GM23338 (cell line): ENCODE results near the gene PPCS. TPM values are rescaled to one million over a fixed set of nuclear protein-coding genes. Genes with fewer than 3 reads are reported as not detected.

Experiments
- ATAC-seq: fragments of 200-7000 bp; cut with Tn5 transposase; 3 replicates; pipeline ENCODE4 v1.9.1; 2020
- DNase-seq: peaks from one replicate; pipeline ENCODE4 v3.0.0-alpha.2; 2015; ENCODE audit warnings: low spot score
- H2AFZ ChIP-seq: fragments of 200-600 bp; sonication (generic); 2 replicates; pipeline ENCODE4 v1.8.0; 2016; ENCODE audit warnings: antibody characterized with exemption, mild to moderate bottlenecking, moderate library complexity
- H3F3A ChIP-seq: fragments of 200-600 bp; sonication (generic); replicated peaks from 2 replicates; pipeline ENCODE4 v1.8.0; 2017; ENCODE audit warnings: antibody characterized with exemption, mixed run types, low read depth
- H3K27ac ChIP-seq: fragments of 200-600 bp; sonication (generic); 2 replicates; pipeline ENCODE4 v1.6.1; 2016; ENCODE audit warnings: low read depth
- H3K27me3 ChIP-seq: fragments of 200-600 bp; sonication (generic); 2 replicates; pipeline ENCODE4 v1.8.0; 2016; ENCODE audit warnings: mild to moderate bottlenecking, mixed run types, moderate library complexity; ENCODE audit not compliant: insufficient read depth
- H3K36me3 ChIP-seq: fragments of 200-600 bp; sonication (generic); 2 replicates; pipeline ENCODE4 v1.8.0; 2016; ENCODE audit warnings: mild to moderate bottlenecking; ENCODE audit not compliant: insufficient read depth
- H3K4me1 ChIP-seq: fragments of 200-600 bp; sonication (generic); 2 replicates; pipeline ENCODE4 v1.8.0; 2016; ENCODE audit warnings: mild to moderate bottlenecking, moderate library complexity; ENCODE audit not compliant: insufficient read depth
- H3K4me2 ChIP-seq: fragments of 200-600 bp; sonication (generic); 2 replicates; pipeline ENCODE4 v1.7.1; 2017; ENCODE audit warnings: mixed run types
- H3K4me3 ChIP-seq: fragments of 200-600 bp; sonication (generic); 2 replicates; pipeline ENCODE4 v1.6.1; 2016; ENCODE audit warnings: mixed run types
- H3K79me2 ChIP-seq: fragments of 200-600 bp; sonication (generic); replicated peaks from 2 replicates; pipeline ENCODE4 v1.8.0; 2017; ENCODE audit warnings: mild to moderate bottlenecking; ENCODE audit not compliant: insufficient read depth
- H3K9me2 ChIP-seq: fragments of 200-600 bp; sonication (generic); 2 replicates; pipeline ENCODE4 v1.8.0; 2017; ENCODE audit not compliant: insufficient read depth
- H4K20me1 ChIP-seq: fragments of 200-600 bp; sonication (generic); replicated peaks from 2 replicates; pipeline ENCODE4 v1.8.0; 2017; ENCODE audit warnings: mild to moderate bottlenecking; ENCODE audit not compliant: insufficient read depth
- H3K27ac Mint-ChIP-seq: 2 replicates; pipeline ENCODE4 v1.8.0; 2020; ENCODE audit warnings: inconsistent platforms, mild to moderate bottlenecking, moderate library complexity, mixed read lengths
- H3K27me3 Mint-ChIP-seq: 3 replicates; pipeline ENCODE4 v1.8.0; 2022; ENCODE audit warnings: low read depth, mild to moderate bottlenecking, moderate library complexity, mixed read lengths, inconsistent platforms; ENCODE audit not compliant: insufficient read depth, poor library complexity
- H3K36me3 Mint-ChIP-seq: 3 replicates; pipeline ENCODE4 v1.8.0; 2021; ENCODE audit warnings: low read depth, mild to moderate bottlenecking, inconsistent platforms, moderate library complexity, mixed read lengths
- H3K4me1 Mint-ChIP-seq: 3 replicates; pipeline ENCODE4 v1.8.0; 2020; ENCODE audit warnings: mild to moderate bottlenecking, inconsistent platforms, mixed read lengths
- H3K4me3 Mint-ChIP-seq: 3 replicates; pipeline ENCODE4 v1.8.0; 2021; ENCODE audit warnings: moderate library complexity, mild to moderate bottlenecking, inconsistent platforms, mixed read lengths
- H3K9me3 Mint-ChIP-seq: 3 replicates; pipeline ENCODE4 v1.8.0; 2020; ENCODE audit warnings: moderate library complexity, mild to moderate bottlenecking, inconsistent platforms, mixed read lengths
- CREB1 ChIP-seq: fragments of 250-450 bp; sonication (Bioruptor Pico); IDR thresholded peaks from 2 replicates; pipeline ENCODE4 v1.5.0; 2020; ENCODE audit warnings: low read depth, mild to moderate bottlenecking, moderate library complexity
- EZH2 ChIP-seq: fragments of 200-600 bp; sonication (generic); IDR thresholded peaks from one replicate; pipeline ENCODE4 v1.8.0; 2017; ENCODE audit warnings: antibody characterized with exemption, mild to moderate bottlenecking, low read depth; ENCODE audit not compliant: unreplicated experiment
- EZH2phosphoT487 ChIP-seq: fragments of 200-600 bp; sonication (generic); IDR thresholded peaks from one replicate; pipeline ENCODE4 v1.8.1; 2018; ENCODE audit warnings: antibody characterized with exemption; ENCODE audit not compliant: unreplicated experiment
- JUNB ChIP-seq: IDR thresholded peaks from one replicate; pipeline ENCODE4 v1.6.1; 2016; ENCODE audit warnings: antibody characterized with exemption; ENCODE audit not compliant: unreplicated experiment
- NANOG ChIP-seq: IDR thresholded peaks from 2 replicates; pipeline ENCODE4 v1.6.1; 2016; ENCODE audit warnings: antibody characterized with exemption, borderline replicate concordance
- POLR2AphosphoS5 ChIP-seq: IDR thresholded peaks from 2 replicates; pipeline ENCODE4 v1.6.1; 2016; ENCODE audit warnings: antibody characterized with exemption, low read depth
- STAT1 ChIP-seq: IDR thresholded peaks from one replicate; pipeline ENCODE4 v1.6.1; 2016; ENCODE audit warnings: antibody characterized with exemption; ENCODE audit not compliant: unreplicated experiment
- ZNF114 ChIP-seq: fragments of 250-450 bp; sonication (Bioruptor Pico); IDR thresholded peaks from 2 replicates; pipeline ENCODE4 v1.5.0; 2020; ENCODE audit warnings: mild to moderate bottlenecking, moderate library complexity
- ZNF331 ChIP-seq: fragments of 250-450 bp; sonication (Bioruptor Pico); IDR thresholded peaks from 2 replicates; pipeline ENCODE4 v1.5.0; 2020; ENCODE audit warnings: low read depth, mild to moderate bottlenecking, moderate library complexity
- polyA plus RNA-seq: library from polyadenylated mRNA; unstranded; fragments of >200 nt; fragmentation: Nextera tagmentation; extraction: Ambion mirVana; gene quantifications from 2 replicates; pipeline ENCODE4 v1.2.1, GENCODE V29; 2016
- total RNA-seq: library from RNA; depleted of rRNA; stranded (reverse); fragments of >200 nt; shearing (Covaris generic); gene quantifications from 2 replicates; pipeline ENCODE4 v1.2.3, GENCODE V29; 2014
- TF ChIP-seq, protein P1 (sequence below), 2 experiments: fragments of 200-600 bp in 1 of 2; sonication (generic) in 1 of 2; conservative IDR thresholded peaks; 2 replicates each; pipeline versions ENCODE4 v1.5.1 to v1.6.1; 2016 to 2017; ENCODE audit warnings: antibody characterized with exemption in 2 of 2, low read depth in 2 of 2, mild to moderate bottlenecking in 2 of 2, moderate library complexity in 1 of 2
- TF ChIP-seq, protein P2 (sequence below): fragments of 250-450 bp; sonication (Bioruptor Pico); IDR thresholded peaks from 2 replicates; pipeline ENCODE4 v1.5.0; 2020; ENCODE audit warnings: mild to moderate bottlenecking, moderate library complexity
- TF ChIP-seq, protein P3 (sequence below): IDR thresholded peaks from one replicate; pipeline ENCODE4 v1.6.1; 2018; ENCODE audit warnings: antibody characterized with exemption; ENCODE audit not compliant: unreplicated experiment
- TF ChIP-seq, protein P4 (sequence below): IDR thresholded peaks from 2 replicates; pipeline ENCODE4 v1.6.1; 2016; ENCODE audit warnings: antibody characterized with exemption

Gene PPCS
- total and polyA plus RNA-seq, 2 experiments from 2014 or later: 35.6 to 47.6 TPM

DNA sequence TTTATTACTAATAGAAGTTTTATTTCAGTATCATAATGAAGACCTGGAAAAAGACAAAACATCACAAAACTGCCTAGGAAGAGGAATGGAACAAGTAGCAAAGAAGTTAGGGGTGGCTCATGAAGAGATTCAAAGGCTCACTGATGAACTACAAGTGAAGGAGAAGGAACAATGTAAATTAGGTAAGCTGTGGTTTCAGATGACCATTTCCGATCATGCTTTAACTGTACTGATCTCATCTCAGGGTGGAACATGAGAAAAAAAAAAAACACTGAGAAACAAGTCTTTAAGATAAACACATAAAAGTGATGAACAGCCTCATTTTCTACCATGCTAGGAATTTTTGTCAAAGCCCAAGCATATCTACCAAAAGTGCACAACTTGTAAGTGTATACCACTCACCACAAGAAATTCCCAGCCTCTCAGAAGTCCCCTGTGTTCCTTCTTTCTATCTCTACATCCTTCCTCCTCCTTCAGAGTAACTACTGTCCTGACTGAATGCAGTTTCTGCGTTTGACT lies 26.4 kb downstream of the PPCS start:
- no peak for DNase-seq
- TF ChIP-seq, protein P1, sequence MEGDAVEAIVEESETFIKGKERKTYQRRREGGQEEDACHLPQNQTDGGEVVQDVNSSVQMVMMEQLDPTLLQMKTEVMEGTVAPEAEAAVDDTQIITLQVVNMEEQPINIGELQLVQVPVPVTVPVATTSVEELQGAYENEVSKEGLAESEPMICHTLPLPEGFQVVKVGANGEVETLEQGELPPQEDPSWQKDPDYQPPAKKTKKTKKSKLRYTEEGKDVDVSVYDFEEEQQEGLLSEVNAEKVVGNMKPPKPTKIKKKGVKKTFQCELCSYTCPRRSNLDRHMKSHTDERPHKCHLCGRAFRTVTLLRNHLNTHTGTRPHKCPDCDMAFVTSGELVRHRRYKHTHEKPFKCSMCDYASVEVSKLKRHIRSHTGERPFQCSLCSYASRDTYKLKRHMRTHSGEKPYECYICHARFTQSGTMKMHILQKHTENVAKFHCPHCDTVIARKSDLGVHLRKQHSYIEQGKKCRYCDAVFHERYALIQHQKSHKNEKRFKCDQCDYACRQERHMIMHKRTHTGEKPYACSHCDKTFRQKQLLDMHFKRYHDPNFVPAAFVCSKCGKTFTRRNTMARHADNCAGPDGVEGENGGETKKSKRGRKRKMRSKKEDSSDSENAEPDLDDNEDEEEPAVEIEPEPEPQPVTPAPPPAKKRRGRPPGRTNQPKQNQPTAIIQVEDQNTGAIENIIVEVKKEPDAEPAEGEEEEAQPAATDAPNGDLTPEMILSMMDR (conservative IDR thresholded peaks at IDR 0.05; ENCODE audit: low read depth in 2 of 2): no peak
- TF ChIP-seq ZNF331 (CRISPR knock-in tag) (no peak), STAT1 (no peak), ZNF114 (CRISPR knock-in tag) (no peak), CREB1 (CRISPR knock-in tag) (no peak), POLR2AphosphoS5 (no peak), EZH2phosphoT487 (no peak), NANOG (no peak), JUNB (no peak), EZH2 (no peak)
- TF ChIP-seq, protein P2, sequence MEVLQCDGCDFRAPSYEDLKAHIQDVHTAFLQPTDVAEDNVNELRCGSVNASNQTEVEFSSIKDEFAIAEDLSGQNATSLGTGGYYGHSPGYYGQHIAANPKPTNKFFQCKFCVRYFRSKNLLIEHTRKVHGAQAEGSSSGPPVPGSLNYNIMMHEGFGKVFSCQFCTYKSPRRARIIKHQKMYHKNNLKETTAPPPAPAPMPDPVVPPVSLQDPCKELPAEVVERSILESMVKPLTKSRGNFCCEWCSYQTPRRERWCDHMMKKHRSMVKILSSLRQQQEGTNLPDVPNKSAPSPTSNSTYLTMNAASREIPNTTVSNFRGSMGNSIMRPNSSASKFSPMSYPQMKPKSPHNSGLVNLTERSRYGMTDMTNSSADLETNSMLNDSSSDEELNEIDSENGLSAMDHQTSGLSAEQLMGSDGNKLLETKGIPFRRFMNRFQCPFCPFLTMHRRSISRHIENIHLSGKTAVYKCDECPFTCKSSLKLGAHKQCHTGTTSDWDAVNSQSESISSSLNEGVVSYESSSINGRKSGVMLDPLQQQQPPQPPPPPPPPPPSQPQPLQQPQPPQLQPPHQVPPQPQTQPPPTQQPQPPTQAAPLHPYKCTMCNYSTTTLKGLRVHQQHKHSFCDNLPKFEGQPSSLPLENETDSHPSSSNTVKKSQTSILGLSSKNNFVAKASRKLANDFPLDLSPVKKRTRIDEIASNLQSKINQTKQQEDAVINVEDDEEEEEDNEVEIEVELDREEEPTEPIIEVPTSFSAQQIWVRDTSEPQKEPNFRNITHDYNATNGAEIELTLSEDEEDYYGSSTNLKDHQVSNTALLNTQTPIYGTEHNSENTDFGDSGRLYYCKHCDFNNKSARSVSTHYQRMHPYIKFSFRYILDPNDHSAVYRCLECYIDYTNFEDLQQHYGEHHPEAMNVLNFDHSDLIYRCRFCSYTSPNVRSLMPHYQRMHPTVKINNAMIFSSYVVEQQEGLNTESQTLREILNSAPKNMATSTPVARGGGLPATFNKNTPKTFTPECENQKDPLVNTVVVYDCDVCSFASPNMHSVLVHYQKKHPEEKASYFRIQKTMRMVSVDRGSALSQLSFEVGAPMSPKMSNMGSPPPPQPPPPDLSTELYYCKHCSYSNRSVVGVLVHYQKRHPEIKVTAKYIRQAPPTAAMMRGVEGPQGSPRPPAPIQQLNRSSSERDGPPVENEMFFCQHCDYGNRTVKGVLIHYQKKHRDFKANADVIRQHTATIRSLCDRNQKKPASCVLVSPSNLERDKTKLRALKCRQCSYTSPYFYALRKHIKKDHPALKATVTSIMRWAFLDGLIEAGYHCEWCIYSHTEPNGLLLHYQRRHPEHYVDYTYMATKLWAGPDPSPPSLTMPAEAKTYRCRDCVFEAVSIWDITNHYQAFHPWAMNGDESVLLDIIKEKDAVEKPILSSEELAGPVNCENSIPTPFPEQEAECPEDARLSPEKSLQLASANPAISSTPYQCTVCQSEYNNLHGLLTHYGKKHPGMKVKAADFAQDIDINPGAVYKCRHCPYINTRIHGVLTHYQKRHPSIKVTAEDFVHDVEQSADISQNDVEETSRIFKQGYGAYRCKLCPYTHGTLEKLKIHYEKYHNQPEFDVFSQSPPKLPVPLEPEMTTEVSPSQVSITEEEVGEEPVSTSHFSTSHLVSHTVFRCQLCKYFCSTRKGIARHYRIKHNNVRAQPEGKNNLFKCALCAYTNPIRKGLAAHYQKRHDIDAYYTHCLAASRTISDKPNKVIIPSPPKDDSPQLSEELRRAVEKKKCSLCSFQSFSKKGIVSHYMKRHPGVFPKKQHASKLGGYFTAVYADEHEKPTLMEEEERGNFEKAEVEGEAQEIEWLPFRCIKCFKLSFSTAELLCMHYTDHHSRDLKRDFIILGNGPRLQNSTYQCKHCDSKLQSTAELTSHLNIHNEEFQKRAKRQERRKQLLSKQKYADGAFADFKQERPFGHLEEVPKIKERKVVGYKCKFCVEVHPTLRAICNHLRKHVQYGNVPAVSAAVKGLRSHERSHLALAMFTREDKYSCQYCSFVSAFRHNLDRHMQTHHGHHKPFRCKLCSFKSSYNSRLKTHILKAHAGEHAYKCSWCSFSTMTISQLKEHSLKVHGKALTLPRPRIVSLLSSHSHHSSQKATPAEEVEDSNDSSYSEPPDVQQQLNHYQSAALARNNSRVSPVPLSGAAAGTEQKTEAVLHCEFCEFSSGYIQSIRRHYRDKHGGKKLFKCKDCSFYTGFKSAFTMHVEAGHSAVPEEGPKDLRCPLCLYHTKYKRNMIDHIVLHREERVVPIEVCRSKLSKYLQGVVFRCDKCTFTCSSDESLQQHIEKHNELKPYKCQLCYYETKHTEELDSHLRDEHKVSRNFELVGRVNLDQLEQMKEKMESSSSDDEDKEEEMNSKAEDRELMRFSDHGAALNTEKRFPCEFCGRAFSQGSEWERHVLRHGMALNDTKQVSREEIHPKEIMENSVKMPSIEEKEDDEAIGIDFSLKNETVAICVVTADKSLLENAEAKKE (CRISPR knock-in tag): no peak
- TF ChIP-seq, protein P3, sequence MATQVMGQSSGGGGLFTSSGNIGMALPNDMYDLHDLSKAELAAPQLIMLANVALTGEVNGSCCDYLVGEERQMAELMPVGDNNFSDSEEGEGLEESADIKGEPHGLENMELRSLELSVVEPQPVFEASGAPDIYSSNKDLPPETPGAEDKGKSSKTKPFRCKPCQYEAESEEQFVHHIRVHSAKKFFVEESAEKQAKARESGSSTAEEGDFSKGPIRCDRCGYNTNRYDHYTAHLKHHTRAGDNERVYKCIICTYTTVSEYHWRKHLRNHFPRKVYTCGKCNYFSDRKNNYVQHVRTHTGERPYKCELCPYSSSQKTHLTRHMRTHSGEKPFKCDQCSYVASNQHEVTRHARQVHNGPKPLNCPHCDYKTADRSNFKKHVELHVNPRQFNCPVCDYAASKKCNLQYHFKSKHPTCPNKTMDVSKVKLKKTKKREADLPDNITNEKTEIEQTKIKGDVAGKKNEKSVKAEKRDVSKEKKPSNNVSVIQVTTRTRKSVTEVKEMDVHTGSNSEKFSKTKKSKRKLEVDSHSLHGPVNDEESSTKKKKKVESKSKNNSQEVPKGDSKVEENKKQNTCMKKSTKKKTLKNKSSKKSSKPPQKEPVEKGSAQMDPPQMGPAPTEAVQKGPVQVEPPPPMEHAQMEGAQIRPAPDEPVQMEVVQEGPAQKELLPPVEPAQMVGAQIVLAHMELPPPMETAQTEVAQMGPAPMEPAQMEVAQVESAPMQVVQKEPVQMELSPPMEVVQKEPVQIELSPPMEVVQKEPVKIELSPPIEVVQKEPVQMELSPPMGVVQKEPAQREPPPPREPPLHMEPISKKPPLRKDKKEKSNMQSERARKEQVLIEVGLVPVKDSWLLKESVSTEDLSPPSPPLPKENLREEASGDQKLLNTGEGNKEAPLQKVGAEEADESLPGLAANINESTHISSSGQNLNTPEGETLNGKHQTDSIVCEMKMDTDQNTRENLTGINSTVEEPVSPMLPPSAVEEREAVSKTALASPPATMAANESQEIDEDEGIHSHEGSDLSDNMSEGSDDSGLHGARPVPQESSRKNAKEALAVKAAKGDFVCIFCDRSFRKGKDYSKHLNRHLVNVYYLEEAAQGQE: no peak
- TF ChIP-seq, protein P4, sequence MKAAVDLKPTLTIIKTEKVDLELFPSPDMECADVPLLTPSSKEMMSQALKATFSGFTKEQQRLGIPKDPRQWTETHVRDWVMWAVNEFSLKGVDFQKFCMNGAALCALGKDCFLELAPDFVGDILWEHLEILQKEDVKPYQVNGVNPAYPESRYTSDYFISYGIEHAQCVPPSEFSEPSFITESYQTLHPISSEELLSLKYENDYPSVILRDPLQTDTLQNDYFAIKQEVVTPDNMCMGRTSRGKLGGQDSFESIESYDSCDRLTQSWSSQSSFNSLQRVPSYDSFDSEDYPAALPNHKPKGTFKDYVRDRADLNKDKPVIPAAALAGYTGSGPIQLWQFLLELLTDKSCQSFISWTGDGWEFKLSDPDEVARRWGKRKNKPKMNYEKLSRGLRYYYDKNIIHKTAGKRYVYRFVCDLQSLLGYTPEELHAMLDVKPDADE: no peak
- H3K36me3 Mint-ChIP-seq: no peaks in the 10 kb centered on the region

More for the DNA sequence above, 26.4 kb downstream of the PPCS start:
- Histone ChIP-seq H3K4me1 (no peaks in the 10 kb centered on the region), H3K9me2 (no peaks in the 10 kb centered on the region), H3K27ac (no peak overlapping the region), H2AFZ (no peak overlapping the region), H3F3A (no peaks in the 10 kb centered on the region), H3K4me2 (no peak overlapping the region), H3K36me3 (no peaks in the 10 kb centered on the region), H3K4me3 (no peak overlapping the region), H3K79me2 (no peaks in the 10 kb centered on the region), H3K27me3 (no peaks in the 10 kb centered on the region), H4K20me1 (no peaks in the 10 kb centered on the region)
- Mint-ChIP-seq H3K27ac (no peak overlapping the region), H3K4me3 (no peak overlapping the region), H3K4me1 (peaks cover 2% of the 10 kb centered on the region; the same call in 1 of the 3 replicates), H3K9me3 (no peaks in the 10 kb centered on the region), H3K27me3 (no peaks in the 10 kb centered on the region)
- no peak for ATAC-seq
